Brain pericyte (primary cell): ENCODE results near the gene DEFB118.
"Not testable (repeated sequence)": the region's sequence is repeated elsewhere in the genome, so short reads cannot be mapped to it uniquely, and the experiment has no call there.

ENCODE experiments used
- DNase-seq: peaks from one replicate; pipeline ENCODE4 v3.0.0-alpha.2; 2012; ENCODE audit warnings: low read depth, low spot score

DEFB118 gene, protein sequence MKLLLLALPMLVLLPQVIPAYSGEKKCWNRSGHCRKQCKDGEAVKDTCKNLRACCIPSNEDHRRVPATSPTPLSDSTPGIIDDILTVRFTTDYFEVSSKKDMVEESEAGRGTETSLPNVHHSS

DNA sequence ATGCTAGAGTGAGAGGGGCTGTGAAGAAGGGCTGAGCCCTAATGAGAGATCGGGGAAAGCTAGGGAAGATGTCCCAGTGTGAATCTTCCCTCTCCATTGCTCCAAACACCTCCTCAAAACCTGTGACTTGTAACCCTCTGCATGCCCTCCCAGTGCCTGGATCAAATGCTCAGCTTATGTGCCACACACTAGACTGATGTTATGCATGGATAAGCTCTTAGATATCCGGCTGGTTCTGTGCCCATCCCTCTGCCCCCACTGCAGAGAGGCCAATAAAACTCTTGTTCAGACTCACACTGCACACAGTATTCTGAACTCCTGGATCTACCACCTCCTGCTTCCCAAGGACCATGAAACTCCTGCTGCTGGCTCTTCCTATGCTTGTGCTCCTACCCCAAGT lies at the start of gene DEFB118:
TSS of gene DEFB118 (plus strand) at position 301 of the 400 bp plus-strand sequence. CDS start at position 351, 50 bp downstream.
- DNase-seq, result no peak

DNA sequence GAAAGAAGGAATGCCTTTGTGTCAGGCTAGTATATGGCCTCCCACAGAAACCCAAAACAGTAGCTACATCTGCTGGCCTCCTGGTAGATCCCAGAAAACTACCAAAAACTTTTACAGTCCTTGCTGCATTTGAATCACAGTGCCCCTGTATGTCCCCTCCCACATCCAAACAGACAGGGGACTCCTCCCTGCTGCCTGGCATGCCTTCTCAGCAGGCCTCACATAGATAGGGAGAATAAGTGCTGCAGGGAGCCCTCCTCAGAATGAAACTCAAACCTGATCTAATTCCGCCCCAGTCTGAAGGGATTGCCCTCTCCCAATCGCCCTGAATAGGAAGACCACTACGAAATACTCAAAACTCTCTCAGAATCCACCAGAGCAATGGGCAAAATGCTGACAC lies 45.9 kb upstream of the DEFB118 start:
- no peak for DNase-seq

DNA sequence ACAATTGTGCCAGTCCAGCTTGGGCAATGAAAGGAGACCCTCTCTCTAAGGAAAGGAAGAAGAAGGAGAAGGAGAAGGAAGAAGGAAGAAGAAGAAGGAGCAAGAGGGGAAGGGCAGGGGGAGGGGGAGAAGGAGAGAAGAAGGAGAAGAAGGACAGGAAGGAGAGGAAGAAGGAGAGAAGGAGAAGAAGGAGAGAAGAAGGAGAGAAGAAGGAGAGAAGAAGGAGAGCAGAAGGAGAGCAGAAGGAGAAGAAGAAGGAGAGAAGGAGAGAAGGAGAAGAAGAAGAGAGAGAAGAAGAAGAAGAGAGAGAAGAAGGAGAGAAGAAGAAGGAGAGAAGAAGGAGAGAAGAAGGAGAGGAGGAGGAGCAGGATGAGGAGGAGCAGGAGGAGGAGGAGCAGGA lies 37.5 kb upstream of the DEFB118 start:
- DNase-seq, result no peak

DNA sequence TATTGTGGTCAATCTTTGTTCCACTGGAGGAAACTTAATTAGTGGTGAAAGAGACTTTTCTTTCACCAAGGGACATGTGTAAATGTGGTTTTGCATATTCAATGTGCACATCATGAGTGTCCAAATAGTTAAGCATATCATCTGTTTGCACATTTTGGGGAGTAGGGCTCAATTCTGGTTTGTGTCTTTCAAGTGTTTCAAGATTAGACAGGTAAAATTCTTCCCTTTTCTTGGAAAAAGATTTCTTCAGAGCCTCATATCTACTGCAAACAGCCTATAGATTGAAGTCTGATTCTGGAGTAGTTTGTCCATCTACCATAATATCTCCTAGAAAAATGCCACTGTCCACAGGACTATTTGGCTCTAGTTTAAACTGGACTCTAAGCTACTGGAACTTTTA lies 26.9 kb upstream of the DEFB118 start:
- DNase-seq, result no peak

DNA sequence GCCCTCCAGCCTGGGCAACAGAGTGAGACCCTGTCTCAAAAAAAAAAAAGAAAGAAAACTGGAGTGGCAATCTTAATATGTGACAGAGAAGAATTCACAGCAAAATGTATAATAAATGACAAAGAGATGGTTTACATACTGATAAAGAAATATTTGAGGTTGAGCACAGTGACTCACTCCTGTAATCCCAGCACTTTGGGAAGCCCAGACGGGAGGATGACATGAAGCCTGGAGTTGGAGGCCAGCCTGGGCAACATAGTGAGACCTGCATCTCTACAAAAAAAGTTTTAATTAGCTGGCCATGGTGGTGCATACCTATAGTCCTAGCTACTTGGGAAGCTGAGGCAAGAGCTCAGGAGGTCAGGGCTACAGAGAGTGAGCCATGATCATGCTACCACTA lies 12.4 kb upstream of the DEFB118 start:
- no peak for DNase-seq

DNA sequence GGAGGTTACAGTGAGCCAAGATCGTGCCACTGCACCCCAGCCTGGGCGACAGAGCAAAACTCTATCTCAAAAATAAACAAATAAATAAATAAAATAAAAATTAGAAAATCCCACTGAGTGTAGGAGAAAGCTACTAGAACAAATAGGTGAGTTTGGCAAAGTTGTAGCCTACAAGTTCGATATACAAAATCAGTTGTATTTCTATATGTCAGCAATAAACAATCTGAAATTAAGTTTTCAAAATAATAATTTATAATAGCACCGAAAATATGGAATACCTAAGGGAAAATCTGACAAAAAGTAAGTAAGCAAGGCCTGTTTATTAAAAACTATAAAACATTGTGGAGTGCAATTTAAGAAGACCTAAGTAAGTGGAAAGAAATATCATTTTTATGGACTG lies 5.1 kb upstream of the DEFB118 start:
- DNase-seq, result no peak

DNA sequence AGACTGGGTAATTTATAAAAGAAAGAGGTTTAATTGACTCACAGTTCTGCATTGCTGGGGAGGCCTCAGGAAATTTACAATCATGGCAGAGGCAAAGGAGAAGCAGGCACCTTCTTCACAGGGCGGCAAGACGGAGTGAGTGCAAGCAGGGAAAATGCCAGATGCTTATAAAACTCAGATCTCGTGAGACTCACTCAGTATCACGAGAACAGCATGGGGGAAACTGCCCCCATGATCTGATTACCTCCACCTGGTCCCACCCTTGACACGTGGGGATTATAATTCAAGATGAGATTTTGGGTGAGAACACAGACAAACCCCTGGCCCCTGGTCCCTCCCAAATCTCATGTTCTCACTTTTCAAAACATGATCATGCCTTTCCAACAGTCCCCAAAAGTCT lies 4.1 kb upstream of the DEFB118 start:
- DNase-seq, result not testable (repeated sequence)

DNA sequence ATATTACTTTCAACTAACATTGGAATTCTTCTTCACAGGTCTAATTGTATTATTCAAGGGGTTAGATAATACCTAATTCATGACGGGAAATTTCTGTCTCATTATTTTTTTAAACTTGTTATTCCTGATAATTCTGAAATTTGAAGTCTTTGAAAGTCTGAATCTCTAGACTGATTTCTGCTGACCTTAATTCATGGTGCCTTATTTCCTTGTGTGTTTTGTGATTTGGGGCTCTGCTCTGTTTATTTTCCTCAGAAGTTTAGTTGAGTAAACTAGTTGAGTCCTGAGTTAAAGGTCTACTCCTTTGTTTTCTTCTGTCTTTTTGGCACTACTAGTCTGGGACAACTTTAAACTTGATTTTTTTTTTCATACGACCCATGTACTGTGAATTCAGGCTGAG lies 5.9 kb downstream of the DEFB118 start:
- no peak for DNase-seq

DNA sequence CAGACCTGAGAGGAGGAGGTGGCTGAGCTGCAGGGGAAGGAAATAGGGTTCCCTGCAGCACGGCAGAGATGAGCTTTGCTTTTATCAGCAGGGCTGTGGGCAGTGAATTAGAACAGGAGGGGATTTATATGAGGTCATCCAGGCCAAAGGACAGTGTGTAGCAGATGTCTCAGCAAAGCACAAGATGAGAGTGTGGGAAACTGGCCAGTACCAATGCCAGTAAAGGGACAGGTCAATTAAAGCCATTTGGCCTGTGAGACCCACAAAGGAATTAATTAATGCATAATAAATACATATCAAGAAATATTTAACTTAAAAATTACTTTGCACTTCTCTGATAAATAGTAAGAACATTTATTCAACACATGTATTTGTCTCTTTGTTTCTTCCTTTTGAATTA lies 22.1 kb downstream of the DEFB118 start, which contains the start of gene DEFB119:
TSS of gene DEFB119 (minus strand) at position 101 of the 400 bp plus-strand sequence. CDS start 107 bp downstream, outside the sequence.
- no peak for DNase-seq

DNA sequence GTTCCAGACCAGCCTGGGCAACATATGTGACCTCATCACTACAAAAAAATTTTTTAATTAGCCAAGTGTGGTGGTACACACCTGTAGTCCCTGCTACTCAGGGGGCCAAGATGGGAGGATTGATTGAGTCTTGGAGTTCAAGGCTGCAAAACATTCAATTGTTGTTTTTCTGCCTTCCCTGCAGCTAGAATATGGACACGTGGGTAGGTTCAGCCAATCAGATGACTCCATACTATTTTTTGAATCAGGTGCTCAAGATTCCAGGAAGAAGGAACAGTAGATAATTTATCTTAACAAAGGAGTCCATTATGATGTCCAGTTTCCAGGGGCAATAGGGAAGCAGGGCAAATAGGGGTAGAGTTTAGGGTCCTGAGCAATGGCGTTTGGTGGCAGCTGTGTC lies 24.4 kb downstream of the DEFB118 start:
- no peak for DNase-seq

DNA sequence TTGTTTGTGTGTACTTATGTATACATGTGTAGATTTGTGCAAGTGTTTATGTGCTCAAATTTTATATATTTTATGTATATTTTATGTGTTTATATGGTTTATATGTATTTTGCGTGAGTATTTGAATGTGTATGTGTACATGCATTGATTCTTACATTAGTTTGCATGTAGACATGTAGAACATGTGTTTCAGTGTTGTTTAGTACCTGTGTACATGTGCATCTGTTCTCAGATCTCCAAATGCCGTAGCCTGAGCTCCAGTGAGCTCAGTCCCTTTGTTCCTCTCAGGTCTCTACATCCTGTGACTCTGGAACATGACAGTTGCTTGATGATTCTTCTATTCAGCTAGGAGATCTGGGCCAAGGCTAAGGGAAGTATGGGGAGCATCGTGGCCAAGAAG lies 26.5 kb downstream of the DEFB118 start:
- no peak for DNase-seq

DNA sequence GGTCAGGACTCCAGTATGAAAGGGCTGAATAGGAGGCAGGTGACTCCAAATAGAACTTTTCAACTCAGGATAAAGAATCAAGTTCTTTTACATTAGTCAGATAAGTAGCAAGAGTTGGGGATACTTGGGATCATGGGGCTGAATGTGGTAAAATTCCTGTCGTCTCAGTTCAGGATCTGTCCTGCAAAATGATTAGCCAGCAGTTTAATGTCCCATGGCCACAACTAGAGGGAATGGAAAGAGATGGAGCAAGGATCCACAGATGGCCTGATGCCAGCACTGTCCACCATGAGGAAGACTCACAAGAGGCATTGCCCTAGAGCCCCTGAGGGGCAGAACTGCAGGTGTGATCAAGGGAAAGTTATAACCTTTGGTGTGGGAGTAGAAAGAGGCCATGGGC lies 35.5 kb downstream of the DEFB118 start:
- no peak for DNase-seq

DNA sequence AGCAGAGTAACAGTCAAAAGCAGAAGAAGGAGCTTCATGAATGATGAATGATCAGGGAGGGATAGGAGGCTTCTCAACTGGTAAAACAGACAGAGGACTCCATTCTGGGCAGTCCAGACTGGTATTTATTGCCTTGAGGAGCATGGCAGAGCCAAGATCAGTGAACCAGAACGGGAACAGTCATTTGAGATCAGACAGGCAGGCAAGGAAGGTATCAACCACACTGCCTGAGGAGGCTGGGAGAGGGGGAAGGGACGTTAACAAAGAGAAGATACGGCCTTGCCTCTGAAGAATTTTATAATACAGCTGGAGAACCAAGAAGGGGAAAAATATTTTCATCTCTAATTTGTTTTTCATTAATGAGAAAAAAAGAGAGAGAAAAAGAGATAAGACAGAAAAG lies 37.7 kb downstream of the DEFB118 start, which contains the start of gene DEFB121:
TSS of gene DEFB121 (minus strand) at position 101 of the 400 bp plus-strand sequence. CDS start at position 38, 63 bp downstream.
- no peak for DNase-seq

DNA sequence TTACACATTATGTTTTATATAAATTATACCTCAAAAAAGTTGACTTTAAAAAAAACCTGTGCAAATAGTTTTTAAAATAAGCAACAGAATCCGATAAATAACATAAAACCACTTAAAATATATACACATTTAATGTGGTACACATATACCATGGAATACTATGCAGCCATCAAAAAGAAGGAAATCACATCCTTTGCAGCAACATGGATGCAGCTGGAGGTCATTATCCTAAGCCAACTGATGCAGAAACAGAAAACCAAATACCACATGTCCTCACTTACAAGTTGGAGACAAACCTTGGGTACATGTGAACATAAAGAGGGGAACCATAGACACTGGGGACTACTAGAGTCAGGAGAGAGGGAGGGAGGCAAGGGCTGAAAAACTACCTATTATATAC lies 41.6 kb downstream of the DEFB118 start:
- DNase-seq, result no peak

DNA sequence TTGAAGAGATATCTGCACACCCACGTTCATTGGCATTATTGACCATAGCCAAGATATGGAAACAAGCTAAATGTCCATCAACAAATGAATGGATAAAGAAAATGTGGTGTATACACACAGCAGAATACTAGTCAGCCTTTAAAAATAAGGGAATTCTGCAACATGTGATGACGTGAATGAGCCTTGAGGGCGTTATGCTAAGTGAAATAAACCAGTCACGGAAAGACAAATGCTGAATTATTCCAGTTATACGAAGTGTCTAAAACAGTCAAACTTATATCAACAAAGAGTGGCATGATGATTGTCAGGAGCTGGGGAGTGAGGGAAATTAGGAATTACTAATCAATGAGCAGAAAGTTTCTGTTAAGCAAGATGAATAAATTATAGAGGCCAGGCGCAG lies 46.0 kb downstream of the DEFB118 start:
- no peak for DNase-seq

DNA sequence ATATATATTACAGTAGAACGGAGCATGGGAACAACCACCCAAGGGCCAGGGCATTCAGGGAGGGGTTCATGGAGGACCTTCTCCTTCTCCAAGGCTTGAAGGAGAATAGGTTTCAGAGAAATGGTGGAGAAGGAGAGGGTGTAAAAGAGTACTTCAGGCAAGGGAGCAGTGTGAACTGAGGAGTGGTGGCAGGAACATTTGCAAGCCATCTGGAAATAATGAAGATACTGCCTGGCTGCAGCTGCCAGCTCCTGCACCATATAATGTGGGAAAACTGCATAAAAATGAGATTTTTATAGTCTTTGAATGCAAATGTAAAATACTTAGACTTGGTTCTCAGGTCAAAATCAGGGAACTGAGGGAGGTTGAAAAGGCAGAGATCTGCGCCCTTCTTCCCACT lies 47.3 kb downstream of the DEFB118 start:
- no peak for DNase-seq

DNA sequence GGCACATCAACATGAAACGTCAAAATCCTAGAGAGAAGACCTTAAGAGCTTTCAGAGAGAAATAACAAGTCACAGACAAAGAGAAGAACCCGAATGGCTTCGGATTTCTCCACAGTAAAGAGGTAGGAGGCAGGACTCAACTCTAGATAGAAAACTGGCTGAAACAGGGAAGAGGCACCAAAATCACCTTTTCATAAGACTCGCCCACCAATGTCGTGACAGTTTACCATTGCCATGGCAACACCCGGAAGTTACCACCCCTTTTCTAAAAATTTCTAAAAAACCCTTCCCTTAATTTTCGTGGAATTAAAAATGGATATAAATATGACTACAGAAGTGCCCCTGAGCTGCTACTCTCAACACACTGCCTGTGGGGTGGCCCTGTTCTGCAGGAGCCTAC lies 49.9 kb downstream of the DEFB118 start:
- no peak for DNase-seq
